ENCODE measurements around the gene ZDHHC14.

- TF ChIP-seq CTCF (conservative IDR thresholded peaks at IDR 0.05; ENCODE audit: low read depth, low read length), result no peak
- no peak for TF ChIP-seq EZH2 (IDR thresholded peaks at IDR 0.05; ENCODE audit: low read length, unreplicated experiment)
- no peak for TF ChIP-seq EZH2phosphoT487 (IDR thresholded peaks at IDR 0.05; ENCODE audit: borderline replicate concordance, low read length)
These were observed 266.4 kb downstream of the ZDHHC14 start for GRCh38 chr6:157647261-157647915.

Measured in PC-3 (cell line).